SK-N-SH (cell line): ENCODE results near the gene VIPR2.

Experiments
- EP300 ChIP-seq, 2 experiments: IDR thresholded peaks; 2 replicates each; pipeline versions ENCODE4 v1.4.0 to v1.6.1; 2012; ENCODE audit warnings: borderline replicate concordance in 1 of 2, low read depth in 1 of 2, low read length in 1 of 2
- EZH2phosphoT487 ChIP-seq: fragments of 200-600 bp; sonication (generic); IDR thresholded peaks from 2 replicates; pipeline ENCODE4 v1.6.1; 2017; ENCODE audit warnings: low read depth, mixed run types, mild to moderate bottlenecking, antibody characterized with exemption, moderate library complexity, borderline replicate concordance
- FOXJ3 ChIP-seq: sonication (generic); formaldehyde crosslinking; IDR thresholded peaks from 2 replicates; pipeline ENCODE4 v1.5.1; 2020; ENCODE audit warnings: mild to moderate bottlenecking, missing genetic modification reagents
- POLR2AphosphoS5 ChIP-seq: IDR thresholded peaks from 2 replicates; pipeline ENCODE4 v1.6.1; 2012; ENCODE audit warnings: low read depth, low read length
- RAD21 ChIP-seq: IDR thresholded peaks from 2 replicates; pipeline ENCODE4 v1.6.1; 2012; ENCODE audit warnings: mild to moderate bottlenecking, low read length
- TF ChIP-seq, protein P1 (sequence below): fragments of 200-600 bp; sonication (generic); IDR thresholded peaks from 2 replicates; pipeline ENCODE4 v1.6.1; 2017; ENCODE audit warnings: antibody characterized with exemption, mild to moderate bottlenecking, moderate library complexity
- TF ChIP-seq, protein P2 (sequence below): IDR thresholded peaks from 2 replicates; pipeline ENCODE4 v1.4.0; 2012; ENCODE audit warnings: low read depth, borderline replicate concordance
- TF ChIP-seq, protein P3 (sequence below): IDR thresholded peaks from 2 replicates; pipeline ENCODE4 v1.6.1; 2012; ENCODE audit warnings: mild to moderate bottlenecking, low read depth, low read length, moderate library complexity

DNA sequence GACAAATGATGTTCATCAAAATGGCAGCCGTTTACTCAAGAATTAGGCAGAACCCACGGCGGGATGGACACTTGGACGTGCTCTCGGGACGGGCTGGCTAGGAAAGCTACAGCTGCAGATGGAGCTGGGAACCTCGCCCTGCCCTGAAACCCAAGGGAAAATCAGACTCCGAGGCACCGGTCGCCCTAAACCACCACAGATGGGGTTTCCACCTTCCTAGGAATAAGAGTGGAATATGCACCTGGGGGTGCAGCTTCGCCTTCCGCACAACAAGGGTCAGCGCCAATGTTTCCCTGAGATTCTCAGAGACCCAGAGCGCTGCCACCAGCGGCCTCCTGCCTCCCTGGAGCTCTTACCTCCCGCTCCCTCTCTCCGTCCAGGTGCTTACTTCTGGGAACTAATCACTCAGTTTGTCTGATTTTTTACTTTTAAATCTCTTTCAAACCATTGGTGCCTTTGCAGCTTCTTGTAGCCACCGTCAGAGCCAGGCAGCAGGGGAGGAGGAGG, 165.6 kb downstream of the VIPR2 start:
- TF ChIP-seq, protein P1, sequence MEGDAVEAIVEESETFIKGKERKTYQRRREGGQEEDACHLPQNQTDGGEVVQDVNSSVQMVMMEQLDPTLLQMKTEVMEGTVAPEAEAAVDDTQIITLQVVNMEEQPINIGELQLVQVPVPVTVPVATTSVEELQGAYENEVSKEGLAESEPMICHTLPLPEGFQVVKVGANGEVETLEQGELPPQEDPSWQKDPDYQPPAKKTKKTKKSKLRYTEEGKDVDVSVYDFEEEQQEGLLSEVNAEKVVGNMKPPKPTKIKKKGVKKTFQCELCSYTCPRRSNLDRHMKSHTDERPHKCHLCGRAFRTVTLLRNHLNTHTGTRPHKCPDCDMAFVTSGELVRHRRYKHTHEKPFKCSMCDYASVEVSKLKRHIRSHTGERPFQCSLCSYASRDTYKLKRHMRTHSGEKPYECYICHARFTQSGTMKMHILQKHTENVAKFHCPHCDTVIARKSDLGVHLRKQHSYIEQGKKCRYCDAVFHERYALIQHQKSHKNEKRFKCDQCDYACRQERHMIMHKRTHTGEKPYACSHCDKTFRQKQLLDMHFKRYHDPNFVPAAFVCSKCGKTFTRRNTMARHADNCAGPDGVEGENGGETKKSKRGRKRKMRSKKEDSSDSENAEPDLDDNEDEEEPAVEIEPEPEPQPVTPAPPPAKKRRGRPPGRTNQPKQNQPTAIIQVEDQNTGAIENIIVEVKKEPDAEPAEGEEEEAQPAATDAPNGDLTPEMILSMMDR = no peak
- no peak for TF ChIP-seq RAD21
- TF ChIP-seq EZH2phosphoT487 = no peak
- no peak for TF ChIP-seq FOXJ3 (CRISPR knock-in tag)
- TF ChIP-seq POLR2AphosphoS5 = no peak
- no peak for TF ChIP-seq EP300 (IDR thresholded peaks at IDR 0.05; ENCODE audit: borderline replicate concordance in 1 of 2, low read depth in 1 of 2, low read length in 1 of 2)
- TF ChIP-seq, protein P2, sequence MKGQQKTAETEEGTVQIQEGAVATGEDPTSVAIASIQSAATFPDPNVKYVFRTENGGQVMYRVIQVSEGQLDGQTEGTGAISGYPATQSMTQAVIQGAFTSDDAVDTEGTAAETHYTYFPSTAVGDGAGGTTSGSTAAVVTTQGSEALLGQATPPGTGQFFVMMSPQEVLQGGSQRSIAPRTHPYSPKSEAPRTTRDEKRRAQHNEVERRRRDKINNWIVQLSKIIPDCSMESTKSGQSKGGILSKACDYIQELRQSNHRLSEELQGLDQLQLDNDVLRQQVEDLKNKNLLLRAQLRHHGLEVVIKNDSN = no peak
- TF ChIP-seq, protein P3, sequence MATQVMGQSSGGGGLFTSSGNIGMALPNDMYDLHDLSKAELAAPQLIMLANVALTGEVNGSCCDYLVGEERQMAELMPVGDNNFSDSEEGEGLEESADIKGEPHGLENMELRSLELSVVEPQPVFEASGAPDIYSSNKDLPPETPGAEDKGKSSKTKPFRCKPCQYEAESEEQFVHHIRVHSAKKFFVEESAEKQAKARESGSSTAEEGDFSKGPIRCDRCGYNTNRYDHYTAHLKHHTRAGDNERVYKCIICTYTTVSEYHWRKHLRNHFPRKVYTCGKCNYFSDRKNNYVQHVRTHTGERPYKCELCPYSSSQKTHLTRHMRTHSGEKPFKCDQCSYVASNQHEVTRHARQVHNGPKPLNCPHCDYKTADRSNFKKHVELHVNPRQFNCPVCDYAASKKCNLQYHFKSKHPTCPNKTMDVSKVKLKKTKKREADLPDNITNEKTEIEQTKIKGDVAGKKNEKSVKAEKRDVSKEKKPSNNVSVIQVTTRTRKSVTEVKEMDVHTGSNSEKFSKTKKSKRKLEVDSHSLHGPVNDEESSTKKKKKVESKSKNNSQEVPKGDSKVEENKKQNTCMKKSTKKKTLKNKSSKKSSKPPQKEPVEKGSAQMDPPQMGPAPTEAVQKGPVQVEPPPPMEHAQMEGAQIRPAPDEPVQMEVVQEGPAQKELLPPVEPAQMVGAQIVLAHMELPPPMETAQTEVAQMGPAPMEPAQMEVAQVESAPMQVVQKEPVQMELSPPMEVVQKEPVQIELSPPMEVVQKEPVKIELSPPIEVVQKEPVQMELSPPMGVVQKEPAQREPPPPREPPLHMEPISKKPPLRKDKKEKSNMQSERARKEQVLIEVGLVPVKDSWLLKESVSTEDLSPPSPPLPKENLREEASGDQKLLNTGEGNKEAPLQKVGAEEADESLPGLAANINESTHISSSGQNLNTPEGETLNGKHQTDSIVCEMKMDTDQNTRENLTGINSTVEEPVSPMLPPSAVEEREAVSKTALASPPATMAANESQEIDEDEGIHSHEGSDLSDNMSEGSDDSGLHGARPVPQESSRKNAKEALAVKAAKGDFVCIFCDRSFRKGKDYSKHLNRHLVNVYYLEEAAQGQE = no peak
